ENCODE results near the gene ANAPC4. TPM values are rescaled to one million over a fixed set of nuclear protein-coding genes. Genes with fewer than 3 reads are reported as not detected.

Gene ANAPC4
- total RNA-seq, 1 donor from 2014 or later: 12.2 TPM

- H3K27ac ChIP-seq (replicated peaks): no peak overlapping the region
- H3K27me3 ChIP-seq (ENCODE audit: low read depth): no peaks in the 10 kb centered on the region
- no peak for DNase-seq
- no peaks in the 10 kb centered on the region for H3K9me3 ChIP-seq (replicated peaks)
- H3K36me3 ChIP-seq: no peaks in the 10 kb centered on the region
- no peaks in the 10 kb centered on the region for H3K4me1 ChIP-seq
- H3K4me3 ChIP-seq: no peak overlapping the region
- TF ChIP-seq CTCF (IDR thresholded peaks at IDR 0.05; ENCODE audit: borderline replicate concordance): no peak
- intact Hi-C loops (cut with micrococcal nuclease): no loop called here
Observed at GRCh38 chr4:25450491-25450901, 73.4 kb downstream of the ANAPC4 start.

GRCh38 chr4:25451676-25452075 lies 74.6 kb downstream of the ANAPC4 start:
- no peak for TF ChIP-seq CTCF (IDR thresholded peaks at IDR 0.05; ENCODE audit: borderline replicate concordance)
- Histone ChIP-seq H3K4me3 (no peak overlapping the region), H3K9me3 (replicated peaks) (no peaks in the 10 kb centered on the region), H3K4me1 (no peaks in the 10 kb centered on the region), H3K36me3 (no peaks in the 10 kb centered on the region), H3K27ac (replicated peaks) (no peak overlapping the region), H3K27me3 (ENCODE audit: low read depth) (no peaks in the 10 kb centered on the region)
- intact Hi-C loops (cut with micrococcal nuclease): no loop called here
- DNase-seq: no peak

GRCh38 chr4:25452081-25452480 lies 75.0 kb downstream of the ANAPC4 start:
- DNase-seq: no peak
- Histone ChIP-seq H3K9me3 (replicated peaks) (no peaks in the 10 kb centered on the region), H3K27me3 (ENCODE audit: low read depth) (no peaks in the 10 kb centered on the region), H3K4me1 (no peaks in the 10 kb centered on the region), H3K27ac (replicated peaks) (no peak overlapping the region), H3K4me3 (no peak overlapping the region), H3K36me3 (no peaks in the 10 kb centered on the region)
- no peak for TF ChIP-seq CTCF (IDR thresholded peaks at IDR 0.05; ENCODE audit: borderline replicate concordance)
- intact Hi-C loops (cut with micrococcal nuclease): no loop called here

GRCh38 chr4:25454476-25454875 lies 77.4 kb downstream of the ANAPC4 start:
- intact Hi-C loops (cut with micrococcal nuclease): no loop called here

GRCh38 chr4:25457053-25457715 lies 80.1 kb downstream of the ANAPC4 start:
- intact Hi-C loops (cut with micrococcal nuclease): no loop called here
- H3K27me3 ChIP-seq (ENCODE audit: low read depth): peaks cover 8% of the 10 kb centered on the region
- H3K9me3 ChIP-seq (replicated peaks): no peaks in the 10 kb centered on the region
- H3K36me3 ChIP-seq: no peaks in the 10 kb centered on the region
- H3K4me1 ChIP-seq: no peaks in the 10 kb centered on the region
- H3K27ac ChIP-seq (replicated peaks): no peak overlapping the region
- H3K4me3 ChIP-seq: no peak overlapping the region
- TF ChIP-seq CTCF (IDR thresholded peaks at IDR 0.05; ENCODE audit: borderline replicate concordance): no peak
- DNase-seq: no peak

More at GRCh38 chr4:25454476-25454875, 77.4 kb downstream of the ANAPC4 start:
- Histone ChIP-seq H3K36me3 (no peaks in the 10 kb centered on the region), H3K4me3 (no peak overlapping the region), H3K9me3 (replicated peaks) (no peaks in the 10 kb centered on the region), H3K27me3 (ENCODE audit: low read depth) (no peaks in the 10 kb centered on the region), H3K27ac (replicated peaks) (no peak overlapping the region), H3K4me1 (no peaks in the 10 kb centered on the region)
- TF ChIP-seq CTCF (IDR thresholded peaks at IDR 0.05; ENCODE audit: borderline replicate concordance): no peak
- no peak for DNase-seq
